WTC11 (cell line): ENCODE data around the gene STK31. TPM values are rescaled to one million over a fixed set of nuclear protein-coding genes. Genes with fewer than 3 reads are reported as not detected.
"Not testable (repeated sequence)": the region's sequence is repeated elsewhere in the genome, so short reads cannot be mapped to it uniquely, and the experiment has no call there.

Experiments used
- ATAC-seq: fragments of 200-7000 bp; cut with Tn5 transposase; 2 replicates; pipeline ENCODE4 v1.10.0; 2021; ENCODE audit warnings: mild to moderate bottlenecking, moderate library complexity
- CTCF ChIA-PET: fragments of 300-600 bp; sonication (Branson Sonifier 250); formaldehyde crosslinking; loops from one replicate; lab custom pipeline; 2021; ENCODE audit warnings: antibody characterized with exemption; lab: Charles Lee
- POLR2A ChIA-PET: fragments of 350-600 bp; sonication (Branson Sonifier 250); formaldehyde crosslinking; loops from one replicate; lab custom pipeline; 2021; ENCODE audit warnings: antibody characterized with exemption; lab: Charles Lee
- DNase-seq: peaks from one replicate; pipeline ENCODE4 v3.0.0; 2021; ENCODE audit warnings: low spot score
- H3K27ac Mint-ChIP-seq: 2 replicates; pipeline ENCODE4 v1.8.0; 2021; ENCODE audit warnings: mixed read lengths
- H3K27me3 Mint-ChIP-seq: 2 replicates; pipeline ENCODE4 v1.8.0; 2021; ENCODE audit warnings: low read depth, mild to moderate bottlenecking, moderate library complexity, mixed read lengths
- H3K36me3 Mint-ChIP-seq: 2 replicates; pipeline ENCODE4 v1.8.0; 2021; ENCODE audit warnings: mixed read lengths
- H3K4me1 Mint-ChIP-seq: 2 replicates; pipeline ENCODE4 v1.8.0; 2022; ENCODE audit warnings: mixed read lengths
- H3K4me3 Mint-ChIP-seq: 2 replicates; pipeline ENCODE4 v1.8.0; 2021; ENCODE audit warnings: mild to moderate bottlenecking, moderate library complexity, mixed read lengths
- H3K9me3 Mint-ChIP-seq: 2 replicates; pipeline ENCODE4 v1.8.0; 2021; ENCODE audit warnings: mixed read lengths
- CREB1 ChIP-seq: sonication (generic); formaldehyde crosslinking; IDR thresholded peaks from 2 replicates; pipeline ENCODE4 v1.8.0; 2023; ENCODE audit warnings: mild to moderate bottlenecking, missing genetic modification reagents
- ELF4 ChIP-seq: sonication (generic); formaldehyde crosslinking; IDR thresholded peaks from 2 replicates; pipeline ENCODE4 v1.8.1; 2022; ENCODE audit warnings: low read depth, mild to moderate bottlenecking, moderate library complexity, missing genetic modification reagents
- FOXK1 ChIP-seq: sonication (generic); formaldehyde crosslinking; IDR thresholded peaks from 2 replicates; pipeline ENCODE4 v1.8.0; 2022; ENCODE audit warnings: mild to moderate bottlenecking, moderate library complexity, missing genetic modification reagents
- FOXP4 ChIP-seq: sonication (generic); formaldehyde crosslinking; IDR thresholded peaks from 2 replicates; pipeline ENCODE4 v1.8.0; 2022; ENCODE audit warnings: mild to moderate bottlenecking, missing genetic modification reagents
- JUN ChIP-seq: sonication (generic); formaldehyde crosslinking; IDR thresholded peaks from 2 replicates; pipeline ENCODE4 v1.8.0; 2023; ENCODE audit warnings: mild to moderate bottlenecking, missing genetic modification reagents
- MAX ChIP-seq: sonication (generic); formaldehyde crosslinking; IDR thresholded peaks from 2 replicates; pipeline ENCODE4 v1.8.0; 2022; ENCODE audit warnings: mild to moderate bottlenecking, missing genetic modification reagents
- MYBL2 ChIP-seq: sonication (generic); formaldehyde crosslinking; IDR thresholded peaks from 2 replicates; pipeline ENCODE4 v1.8.1; 2023; ENCODE audit warnings: mild to moderate bottlenecking, moderate library complexity, missing genetic modification reagents
- PRRX2 ChIP-seq: fragments of 250-450 bp; sonication (Bioruptor Pico); IDR thresholded peaks from 2 replicates; pipeline ENCODE4 v1.8.0; 2021; ENCODE audit warnings: mild to moderate bottlenecking
- RELA ChIP-seq: sonication (generic); formaldehyde crosslinking; IDR thresholded peaks from 2 replicates; pipeline ENCODE4 v1.8.1; 2022; ENCODE audit warnings: missing genetic modification reagents, mild to moderate bottlenecking, borderline replicate concordance
- ZNF121 ChIP-seq: sonication (generic); formaldehyde crosslinking; IDR thresholded peaks from 2 replicates; pipeline ENCODE4 v1.8.0; 2023; ENCODE audit warnings: missing genetic modification reagents
- ZNF425 ChIP-seq: fragments of 250-450 bp; sonication (Bioruptor Pico); conservative IDR thresholded peaks from 2 replicates; pipeline ENCODE4 v1.9.0; 2021; ENCODE audit warnings: mild to moderate bottlenecking
- ZNF671 ChIP-seq: fragments of 250-450 bp; sonication (Bioruptor Pico); IDR thresholded peaks from 2 replicates; pipeline ENCODE4 v1.8.0; 2021; ENCODE audit warnings: mild to moderate bottlenecking
- total RNA-seq: library from RNA; stranded (reverse); gene quantifications from 3 replicates; pipeline ENCODE4 v1.2.3, GENCODE V29; 2021
- TF ChIP-seq, protein P1 (sequence below): sonication (generic); formaldehyde crosslinking; IDR thresholded peaks from 2 replicates; pipeline ENCODE4 v1.8.0; 2023; ENCODE audit warnings: mild to moderate bottlenecking, missing genetic modification reagents

Gene STK31
- total RNA-seq, 1 experiment from 2014 or later = 0.42 TPM

GRCh38 chr7:23717788-23718187, 7.8 kb downstream of the STK31 start:
- peaks cover 54% of the 10 kb centered on the region for H3K27me3 Mint-ChIP-seq
- CTCF ChIA-PET = interaction anchor here (1.2 kb wide), 1 partner anchor 147 kb away, joined by 3 read pairs; no protein-coding TSS in a partner anchor
- DNase-seq = no peak

GRCh38 chr7:23721456-23721855, 11.4 kb downstream of the STK31 start:
- no peak for ATAC-seq
- H3K27ac Mint-ChIP-seq = no peak overlapping the region
- ChIA-PET POLR2A (interaction anchor here (0.6 kb wide), 1 partner anchor 12 kb away, joined by 3 read pairs; no protein-coding TSS in a partner anchor), CTCF (interaction anchor here (1.0 kb wide), 1 partner anchor 150 kb away, joined by 3 read pairs; no protein-coding TSS in a partner anchor)
- H3K36me3 Mint-ChIP-seq = no peaks in the 10 kb centered on the region
- no peak for TF ChIP-seq MYBL2 (CRISPR knock-in tag)
- no peak for TF ChIP-seq ZNF425 (CRISPR knock-in tag)
- no peak for TF ChIP-seq ELF4
- no peak for TF ChIP-seq FOXK1 (CRISPR knock-in tag)
- no peak for TF ChIP-seq RELA (CRISPR knock-in tag)
- no peak overlapping the region for H3K4me3 Mint-ChIP-seq
- no peak for DNase-seq
- H3K9me3 Mint-ChIP-seq = no peaks in the 10 kb centered on the region
- peaks cover 90% of the 10 kb centered on the region for H3K27me3 Mint-ChIP-seq
- H3K4me1 Mint-ChIP-seq = peaks cover 27% of the 10 kb centered on the region

More at GRCh38 chr7:23717788-23718187, 7.8 kb downstream of the STK31 start:
- Mint-ChIP-seq H3K4me3 (no peak overlapping the region), H3K9me3 (no peaks in the 10 kb centered on the region), H3K4me1 (peaks cover 8% of the 10 kb centered on the region), H3K27ac (no peak overlapping the region), H3K36me3 (no peaks in the 10 kb centered on the region)
- no peak for TF ChIP-seq ZNF671 (CRISPR knock-in tag)
- no peak for TF ChIP-seq FOXP4 (CRISPR knock-in tag)
- no peak for TF ChIP-seq RELA (CRISPR knock-in tag)
- TF ChIP-seq ZNF121 = no peak
- TF ChIP-seq, protein P1, sequence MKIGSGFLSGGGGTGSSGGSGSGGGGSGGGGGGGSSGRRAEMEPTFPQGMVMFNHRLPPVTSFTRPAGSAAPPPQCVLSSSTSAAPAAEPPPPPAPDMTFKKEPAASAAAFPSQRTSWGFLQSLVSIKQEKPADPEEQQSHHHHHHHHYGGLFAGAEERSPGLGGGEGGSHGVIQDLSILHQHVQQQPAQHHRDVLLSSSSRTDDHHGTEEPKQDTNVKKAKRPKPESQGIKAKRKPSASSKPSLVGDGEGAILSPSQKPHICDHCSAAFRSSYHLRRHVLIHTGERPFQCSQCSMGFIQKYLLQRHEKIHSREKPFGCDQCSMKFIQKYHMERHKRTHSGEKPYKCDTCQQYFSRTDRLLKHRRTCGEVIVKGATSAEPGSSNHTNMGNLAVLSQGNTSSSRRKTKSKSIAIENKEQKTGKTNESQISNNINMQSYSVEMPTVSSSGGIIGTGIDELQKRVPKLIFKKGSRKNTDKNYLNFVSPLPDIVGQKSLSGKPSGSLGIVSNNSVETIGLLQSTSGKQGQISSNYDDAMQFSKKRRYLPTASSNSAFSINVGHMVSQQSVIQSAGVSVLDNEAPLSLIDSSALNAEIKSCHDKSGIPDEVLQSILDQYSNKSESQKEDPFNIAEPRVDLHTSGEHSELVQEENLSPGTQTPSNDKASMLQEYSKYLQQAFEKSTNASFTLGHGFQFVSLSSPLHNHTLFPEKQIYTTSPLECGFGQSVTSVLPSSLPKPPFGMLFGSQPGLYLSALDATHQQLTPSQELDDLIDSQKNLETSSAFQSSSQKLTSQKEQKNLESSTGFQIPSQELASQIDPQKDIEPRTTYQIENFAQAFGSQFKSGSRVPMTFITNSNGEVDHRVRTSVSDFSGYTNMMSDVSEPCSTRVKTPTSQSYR (CRISPR knock-in tag) = no peak
- no peak for TF ChIP-seq JUN (CRISPR knock-in tag)
- no peak for TF ChIP-seq CREB1 (CRISPR knock-in tag)
- TF ChIP-seq PRRX2 (CRISPR knock-in tag) = no peak
- no peak for TF ChIP-seq MAX (CRISPR knock-in tag)
- POLR2A ChIA-PET = interaction anchor here (0.5 kb wide), 1 partner anchor 144 kb away, joined by 3 read pairs; no protein-coding TSS in a partner anchor
- no peak for ATAC-seq

- H3K9me3 Mint-ChIP-seq, ATAC-seq, H3K27ac Mint-ChIP-seq, POLR2A ChIA-PET, H3K36me3 Mint-ChIP-seq: not testable (repeated sequence)
- CTCF ChIA-PET = interaction anchor here (1.0 to 1.6 kb wide), 3 partner anchors 42 to 176 kb away, joined by 3 to 4 read pairs (median 3); partner anchors contain the start of gene FAM221A
- Mint-ChIP-seq H3K4me3 (peak overlapping the region; percentile 78), H3K27me3 (peaks cover 98% of the 10 kb centered on the region), H3K4me1 (peaks cover 27% of the 10 kb centered on the region)
- DNase-seq = peak; percentile 50
- peak; percentile 32; the same call in 1 of the 2 replicates for TF ChIP-seq FOXK1 (CRISPR knock-in tag)
Measured at GRCh38 chr7:23722587-23723216, 12.7 kb downstream of the STK31 start.

GRCh38 chr7:23724113-23724512, 14.1 kb downstream of the STK31 start:
- POLR2A ChIA-PET, ATAC-seq, H3K36me3 Mint-ChIP-seq, DNase-seq, H3K27ac Mint-ChIP-seq, H3K9me3 Mint-ChIP-seq: not testable (repeated sequence)
- Mint-ChIP-seq H3K4me1 (peaks cover 27% of the 10 kb centered on the region), H3K27me3 (peaks cover 96% of the 10 kb centered on the region), H3K4me3 (peak overlapping the region; percentile 52)
- CTCF ChIA-PET = interaction anchor here (1.2 kb wide), 1 partner anchor 27 kb away, joined by 4 read pairs; no protein-coding TSS in a partner anchor
